ENCODE data around the gene BTRC.

The BTRC gene

DNA sequence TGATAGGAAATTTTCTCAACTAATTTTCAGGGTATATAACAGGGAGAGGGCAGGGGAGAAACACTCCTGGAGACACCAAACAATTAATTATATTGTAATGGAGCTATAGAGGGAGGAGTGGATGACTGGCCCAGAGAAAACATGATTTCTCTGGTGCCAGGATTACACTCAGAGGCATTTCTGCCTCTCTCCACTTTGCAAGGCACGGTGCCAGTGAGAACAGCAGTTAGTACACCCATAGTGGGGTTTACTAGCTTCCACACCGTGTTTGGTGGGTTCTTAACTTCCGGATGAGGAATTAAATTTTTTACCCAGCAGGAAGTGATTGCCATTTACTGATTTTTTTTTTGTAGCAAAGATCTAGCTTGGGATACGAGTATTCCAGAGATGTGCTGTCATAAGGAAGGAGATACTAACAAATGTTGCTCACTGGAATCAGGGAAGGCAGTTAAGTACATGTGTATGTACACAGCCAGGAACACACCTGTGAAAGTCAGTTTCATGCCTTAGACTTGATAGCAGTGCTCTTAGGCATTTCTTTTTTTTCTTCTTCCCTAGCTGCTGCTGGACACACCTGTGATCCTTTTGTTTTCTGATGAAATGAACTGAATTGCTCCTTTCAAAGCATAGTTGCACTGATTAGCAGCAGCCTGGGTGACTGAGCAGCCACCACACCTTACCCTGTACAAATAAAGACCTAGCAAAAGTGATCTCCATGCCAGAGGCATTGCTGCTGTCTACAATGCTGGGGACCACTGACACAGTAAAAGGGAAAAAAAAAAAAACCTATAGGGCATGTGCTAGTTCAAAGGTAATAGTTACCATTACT, 176.0 kb downstream of the BTRC start:
- no peak for DNase-seq (ENCODE audit: low read depth, low spot score)

- no peak for DNase-seq (ENCODE audit: low read depth, low spot score)
These were observed 182.0 kb downstream of the BTRC start for GRCh38 chr10:101535949-101536348.

DNA sequence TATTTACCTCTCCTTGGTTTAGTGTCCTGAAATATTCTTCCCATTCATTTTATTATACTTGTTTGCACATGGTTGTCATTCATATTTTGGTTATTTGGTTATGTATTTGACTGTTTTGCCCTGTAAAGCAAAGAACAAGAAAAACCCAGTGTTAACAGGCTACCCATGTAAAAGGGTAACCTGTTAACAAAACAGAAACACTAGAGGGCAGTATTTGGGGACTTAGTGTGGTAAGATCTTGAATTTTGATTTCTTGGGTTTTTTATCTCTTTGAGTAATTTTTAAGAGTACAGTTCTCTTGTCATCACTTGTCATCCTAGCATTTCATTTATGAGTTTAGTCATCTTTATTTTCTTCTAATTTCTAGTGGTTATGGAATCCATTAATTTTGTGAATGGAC, 182.8 kb downstream of the BTRC start:
- no peak for DNase-seq (ENCODE audit: low read depth, low spot score)

DNA sequence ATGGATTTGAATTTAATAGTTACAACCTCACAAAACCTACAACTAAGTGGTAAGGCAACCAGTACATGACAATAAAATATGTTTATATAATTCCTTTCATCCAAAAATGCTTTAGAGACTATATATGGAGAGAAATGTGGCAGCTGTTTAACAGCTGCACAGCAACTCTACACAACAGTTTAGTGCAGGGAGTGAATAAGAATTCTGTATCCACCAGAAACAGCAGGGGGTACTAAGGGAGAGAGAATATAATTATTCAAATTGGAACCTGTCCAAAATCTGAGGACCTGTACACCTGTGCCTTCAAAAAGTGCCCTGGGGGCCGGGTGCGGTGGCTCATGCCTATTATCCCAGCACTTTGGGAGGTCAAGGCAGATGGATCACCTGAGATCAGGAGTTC, 184.5 kb downstream of the BTRC start:
- DNase-seq (ENCODE audit: low read depth, low spot score): no peak

GRCh38 chr10:101545898-101546297, 191.9 kb downstream of the BTRC start:
- no peak for DNase-seq (ENCODE audit: low read depth, low spot score)

- DNase-seq (ENCODE audit: low read depth, low spot score): no peak
These were observed 197.0 kb downstream of the BTRC start for GRCh38 chr10:101550965-101551364.

- no peak for DNase-seq (ENCODE audit: low read depth, low spot score)
These were observed 198.5 kb downstream of the BTRC start for GRCh38 chr10:101552442-101552841.

GRCh38 chr10:101557541-101557940, 203.6 kb downstream of the BTRC start:
- no peak for DNase-seq (ENCODE audit: low read depth, low spot score)

DNA sequence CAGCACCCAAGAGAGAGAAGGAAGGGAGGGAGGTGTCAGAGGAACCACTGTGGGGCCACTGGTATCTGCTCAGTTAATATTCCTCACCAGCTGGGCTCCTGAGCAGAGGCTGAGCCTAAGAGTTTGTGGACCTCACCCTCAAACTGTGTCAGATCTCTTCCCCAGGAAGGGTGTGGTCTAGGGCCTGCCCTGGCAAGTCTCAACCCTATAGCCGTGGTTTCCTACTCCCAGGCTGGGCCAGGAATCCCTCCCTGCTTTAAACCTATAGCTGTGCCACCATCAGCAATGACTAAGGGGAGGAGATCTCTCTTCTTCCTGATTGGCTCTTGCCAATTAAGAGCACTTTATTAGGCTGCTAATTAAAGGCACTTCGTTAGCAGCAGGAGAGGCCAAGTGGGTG, 204.2 kb downstream of the BTRC start:
- DNase-seq (ENCODE audit: low read depth, low spot score): no peak

GRCh38 chr10:101558671-101559595, 205.0 kb downstream of the BTRC start:
- no peak for DNase-seq (ENCODE audit: low read depth, low spot score)

GRCh38 chr10:101559596-101560297, 205.8 kb downstream of the BTRC start:
- DNase-seq (ENCODE audit: low read depth, low spot score): no peak

- DNase-seq (ENCODE audit: low read depth, low spot score): no peak
These were observed 206.5 kb downstream of the BTRC start for GRCh38 chr10:101560298-101561067.

GRCh38 chr10:101561068-101561915, 207.3 kb downstream of the BTRC start:
- no peak for DNase-seq (ENCODE audit: low read depth, low spot score)

DNA sequence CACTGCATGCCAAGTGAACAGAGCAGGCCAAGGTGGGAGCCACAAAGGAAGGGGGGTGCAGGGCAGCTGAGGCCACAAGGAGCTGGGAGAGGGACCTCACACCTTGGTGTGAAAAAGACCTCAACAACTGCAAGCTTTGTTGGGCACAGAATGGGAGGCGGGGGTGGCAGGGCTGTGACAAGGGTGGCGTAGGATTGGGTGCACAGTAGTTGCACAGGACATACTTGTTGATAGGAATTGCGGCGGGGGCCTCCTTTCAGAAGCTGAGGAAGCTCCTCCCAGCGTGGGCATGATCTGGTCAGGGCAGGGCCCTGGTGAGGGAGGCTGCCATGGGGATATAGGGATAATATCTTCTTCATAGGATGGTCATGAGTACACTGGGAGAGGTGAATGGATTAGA, 208.3 kb downstream of the BTRC start:
- DNase-seq (ENCODE audit: low read depth, low spot score): no peak

DNA sequence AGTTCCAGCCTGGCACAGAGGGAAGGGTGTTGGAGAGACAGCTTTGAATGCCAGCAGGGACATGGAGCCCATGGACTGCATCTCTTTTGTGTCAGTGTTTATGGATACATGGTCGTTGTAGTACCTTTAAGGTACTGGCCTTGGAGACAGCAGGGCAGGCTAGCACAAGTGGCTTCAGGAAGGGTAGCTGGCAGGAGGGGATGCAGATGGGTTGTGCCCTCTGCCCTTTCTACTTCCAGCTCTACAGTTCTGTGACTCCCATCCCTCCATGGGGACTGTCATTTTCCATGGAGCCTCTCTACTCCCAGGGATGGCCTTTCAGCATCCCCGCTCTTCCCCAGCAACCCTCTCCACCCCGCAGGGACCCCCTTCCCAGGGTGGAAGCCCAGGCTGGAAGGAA, 209.0 kb downstream of the BTRC start:
- DNase-seq (ENCODE audit: low read depth, low spot score): no peak

DNA sequence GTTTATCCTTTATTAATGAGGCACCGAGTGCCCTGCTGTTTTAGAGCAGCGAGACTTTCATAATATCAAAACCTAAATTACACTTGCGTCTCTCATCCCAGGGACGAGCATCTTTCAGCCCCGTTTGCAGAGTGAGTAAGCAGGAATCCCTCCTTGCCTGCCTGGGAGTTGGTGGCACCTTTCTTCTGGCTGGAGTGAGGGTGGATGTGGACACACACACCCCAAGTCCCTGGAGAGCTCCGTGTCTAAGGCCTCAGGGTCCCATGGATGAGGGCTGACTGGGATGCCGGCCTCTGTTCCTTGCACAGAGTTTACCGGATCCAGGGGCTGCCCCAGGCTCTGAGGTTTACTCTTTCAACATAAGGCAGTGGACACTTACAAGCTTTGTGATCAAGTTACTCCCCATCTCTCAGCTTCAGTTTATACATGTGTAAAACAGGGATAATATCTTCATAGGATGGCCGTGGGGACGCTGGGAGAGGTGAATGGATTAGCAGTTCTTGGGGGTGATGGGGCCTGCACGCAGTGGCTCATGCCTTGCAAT, 209.6 kb downstream of the BTRC start:
- DNase-seq (ENCODE audit: low read depth, low spot score): no peak

GRCh38 chr10:101564490-101564991, 210.6 kb downstream of the BTRC start:
- no peak for DNase-seq (ENCODE audit: low read depth, low spot score)

DNA sequence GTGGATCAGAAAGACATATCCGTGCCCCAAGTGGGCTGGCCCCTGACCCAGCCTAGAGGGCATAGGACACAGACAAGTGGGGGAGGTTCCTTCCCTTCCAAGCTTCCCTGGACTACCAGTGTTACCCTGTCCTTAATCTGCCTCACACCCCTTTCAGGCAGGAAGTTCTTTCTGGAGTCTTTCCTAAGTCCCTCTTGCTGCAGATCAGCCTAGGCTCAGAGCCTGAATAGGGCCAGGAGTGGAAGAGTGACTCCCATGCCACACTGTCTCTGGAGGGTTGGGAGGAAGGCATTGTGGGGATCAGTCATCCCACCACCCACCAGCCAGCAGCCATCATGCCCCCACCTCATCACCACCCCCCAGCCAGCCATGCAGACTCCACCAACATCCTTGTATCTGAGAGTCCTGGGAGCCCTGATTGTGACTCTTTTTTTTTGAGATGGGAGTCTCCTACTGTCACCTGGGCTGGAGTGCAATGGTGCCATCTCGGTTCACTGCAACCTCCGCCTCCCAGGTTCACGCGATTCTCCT, 211.5 kb downstream of the BTRC start:
- DNase-seq (ENCODE audit: low read depth, low spot score): no peak

- no peak for DNase-seq (ENCODE audit: low read depth, low spot score)
These were observed 212.0 kb downstream of the BTRC start for GRCh38 chr10:101565936-101566332.
